DMS53 treated with DMSO at 0.1 percent for 48 hours (cell line): ENCODE measurements around the gene NTN3.

Experiments used
- DNase-seq: peaks from one replicate; lab custom pipeline; 2025; ENCODE audit not compliant: unreplicated experiment; lab: John Stamatoyannopoulos, UW

The NTN3 gene

GRCh38 chr16:2495041-2495440, 23.9 kb downstream of the NTN3 start:
- DNase-seq = no peak

- no peak for DNase-seq
Measured at GRCh38 chr16:2496223-2497115, 25.4 kb downstream of the NTN3 start.

- DNase-seq = no peak
Measured at GRCh38 chr16:2497116-2497630, 26.1 kb downstream of the NTN3 start.

GRCh38 chr16:2497695-2498484, 26.8 kb downstream of the NTN3 start:
- no peak for DNase-seq

- DNase-seq = no peak
Measured at GRCh38 chr16:2498531-2499253, 27.6 kb downstream of the NTN3 start.

- DNase-seq = no peak
Measured at GRCh38 chr16:2499454-2499853, 28.4 kb downstream of the NTN3 start.

GRCh38 chr16:2499890-2500429, 28.9 kb downstream of the NTN3 start:
- no peak for DNase-seq

- no peak for DNase-seq
Measured at GRCh38 chr16:2500430-2500917, 29.4 kb downstream of the NTN3 start.

- DNase-seq = peak; percentile 39
Measured at GRCh38 chr16:2500918-2501750, 30.0 kb downstream of the NTN3 start.

- no peak for DNase-seq
Measured at GRCh38 chr16:2501946-2502895, 31.1 kb downstream of the NTN3 start.

- DNase-seq = no peak
Measured at GRCh38 chr16:2505695-2506094, 34.6 kb downstream of the NTN3 start.

GRCh38 chr16:2507052-2507659, 36.1 kb downstream of the NTN3 start:
- DNase-seq = no peak

- DNase-seq = no peak
Measured at GRCh38 chr16:2507665-2508064, 36.6 kb downstream of the NTN3 start.

- no peak for DNase-seq
Measured at GRCh38 chr16:2508722-2509400, 37.8 kb downstream of the NTN3 start.

- DNase-seq = no peak
Measured at GRCh38 chr16:2511128-2511800, 40.2 kb downstream of the NTN3 start.

GRCh38 chr16:2511996-2512734, 41.1 kb downstream of the NTN3 start:
- no peak for DNase-seq
